DND-41 (cell line): ENCODE measurements around the gene ATP1B1.
"Not testable (repeated sequence)": the region's sequence is repeated elsewhere in the genome, so short reads cannot be mapped to it uniquely, and the experiment has no call there.

Source experiments
- ATAC-seq: fragments of 200-7000 bp; cut with Tn5 transposase; 3 replicates; pipeline ENCODE4 v1.9.1; 2021; ENCODE audit warnings: low read depth; ENCODE audit not compliant: insufficient read depth
- DNase-seq: peaks from one replicate; pipeline ENCODE4 v3.0.0-alpha.2; 2020
- H2AFZ ChIP-seq: 2 replicates; pipeline ENCODE4 v1.6.0; 2012; ENCODE audit warnings: low read depth, low read length
- H3K27ac ChIP-seq: 2 replicates; pipeline ENCODE4 v1.5.1; 2012; ENCODE audit warnings: low read length, inconsistent platforms
- H3K27me3 ChIP-seq: fragments of 200-600 bp; sonication (generic); 2 replicates; pipeline ENCODE4 v1.6.0; 2012; ENCODE audit warnings: low read length, mild to moderate bottlenecking, inconsistent platforms; ENCODE audit not compliant: insufficient read depth, poor library complexity
- H3K36me3 ChIP-seq: 2 replicates; pipeline ENCODE4 v1.5.1; 2012; ENCODE audit warnings: low read length, inconsistent platforms; ENCODE audit not compliant: insufficient read depth
- H3K4me1 ChIP-seq: 2 replicates; pipeline ENCODE4 v1.5.1; 2012; ENCODE audit warnings: mild to moderate bottlenecking, low read length; ENCODE audit not compliant: insufficient read depth
- H3K4me2 ChIP-seq: 2 replicates; pipeline ENCODE4 v1.6.0; 2012; ENCODE audit warnings: mild to moderate bottlenecking, moderate library complexity, low read length, inconsistent platforms; ENCODE audit not compliant: insufficient read depth
- H3K4me3 ChIP-seq, 2 experiments: fragments of 200-600 bp in 1 of 2; shearing (Covaris generic) in 1 of 2; 2 replicates each; pipeline ENCODE4 v1.5.1; 2012 to 2016; ENCODE audit warnings: inconsistent platforms in 2 of 2, low read length in 2 of 2, mild to moderate bottlenecking in 2 of 2, low read depth in 1 of 2, moderate library complexity in 1 of 2
- H3K79me2 ChIP-seq: 2 replicates; pipeline ENCODE4 v1.6.0; 2012; ENCODE audit warnings: low read length, inconsistent platforms; ENCODE audit not compliant: insufficient read depth
- H3K9ac ChIP-seq: 2 replicates; pipeline ENCODE4 v1.6.0; 2012; ENCODE audit warnings: low read depth, mild to moderate bottlenecking, inconsistent platforms, low read length, moderate library complexity
- H3K9me3 ChIP-seq: 2 replicates; pipeline ENCODE4 v1.5.1; 2012; ENCODE audit warnings: low read length, moderate library complexity, mild to moderate bottlenecking, inconsistent platforms; ENCODE audit not compliant: insufficient read depth, severe bottlenecking
- H4K20me1 ChIP-seq: 2 replicates; pipeline ENCODE4 v1.6.0; 2012; ENCODE audit warnings: low read length; ENCODE audit not compliant: insufficient read depth
- EZH2 ChIP-seq: IDR thresholded peaks from 3 replicates; pipeline ENCODE4 v1.6.1; 2012; ENCODE audit warnings: borderline replicate concordance, low read depth, mild to moderate bottlenecking, moderate library complexity, low read length, inconsistent platforms; ENCODE audit not compliant: severe bottlenecking
- TF ChIP-seq, protein P1 (sequence below): IDR thresholded peaks from 2 replicates; pipeline ENCODE4 v1.5.1; 2012; ENCODE audit warnings: borderline replicate concordance, low read length, moderate library complexity, mild to moderate bottlenecking; ENCODE audit not compliant: poor library complexity, severe bottlenecking; ENCODE audit errors: extremely low read depth

The ATP1B1 gene

DNA sequence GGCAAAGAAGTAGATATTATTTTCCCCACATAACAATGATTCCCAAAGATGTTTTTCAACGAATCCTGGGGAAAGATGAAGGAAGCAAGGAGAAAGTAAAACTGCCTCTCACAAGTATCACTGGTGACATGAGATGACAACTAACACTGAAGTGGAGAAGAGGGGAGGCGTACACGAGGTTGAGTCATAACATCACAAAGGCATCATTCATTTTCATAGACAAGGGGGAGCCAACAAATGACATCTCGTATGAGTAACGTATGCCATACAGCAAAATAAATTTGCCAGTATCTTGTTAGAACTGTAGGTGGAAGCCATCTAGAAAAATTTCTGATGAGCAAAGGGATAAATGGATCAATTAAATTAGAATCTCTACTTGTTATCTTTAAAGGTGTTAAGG lies 56.6 kb downstream of the ATP1B1 start:
- no peak for DNase-seq
- no peak for TF ChIP-seq EZH2
- TF ChIP-seq, protein P1, sequence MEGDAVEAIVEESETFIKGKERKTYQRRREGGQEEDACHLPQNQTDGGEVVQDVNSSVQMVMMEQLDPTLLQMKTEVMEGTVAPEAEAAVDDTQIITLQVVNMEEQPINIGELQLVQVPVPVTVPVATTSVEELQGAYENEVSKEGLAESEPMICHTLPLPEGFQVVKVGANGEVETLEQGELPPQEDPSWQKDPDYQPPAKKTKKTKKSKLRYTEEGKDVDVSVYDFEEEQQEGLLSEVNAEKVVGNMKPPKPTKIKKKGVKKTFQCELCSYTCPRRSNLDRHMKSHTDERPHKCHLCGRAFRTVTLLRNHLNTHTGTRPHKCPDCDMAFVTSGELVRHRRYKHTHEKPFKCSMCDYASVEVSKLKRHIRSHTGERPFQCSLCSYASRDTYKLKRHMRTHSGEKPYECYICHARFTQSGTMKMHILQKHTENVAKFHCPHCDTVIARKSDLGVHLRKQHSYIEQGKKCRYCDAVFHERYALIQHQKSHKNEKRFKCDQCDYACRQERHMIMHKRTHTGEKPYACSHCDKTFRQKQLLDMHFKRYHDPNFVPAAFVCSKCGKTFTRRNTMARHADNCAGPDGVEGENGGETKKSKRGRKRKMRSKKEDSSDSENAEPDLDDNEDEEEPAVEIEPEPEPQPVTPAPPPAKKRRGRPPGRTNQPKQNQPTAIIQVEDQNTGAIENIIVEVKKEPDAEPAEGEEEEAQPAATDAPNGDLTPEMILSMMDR: no peak
- H3K36me3 ChIP-seq: no peaks in the 10 kb centered on the region
- no peaks in the 10 kb centered on the region for H3K4me1 ChIP-seq
- H3K27ac ChIP-seq: no peak overlapping the region
- ATAC-seq: no peak
- H3K4me2 ChIP-seq: no peak overlapping the region
- no peaks in the 10 kb centered on the region for H3K79me2 ChIP-seq
- no peak overlapping the region for H2AFZ ChIP-seq
- H3K9me3 ChIP-seq: no peaks in the 10 kb centered on the region
- no peak overlapping the region for H3K4me3 ChIP-seq
- no peaks in the 10 kb centered on the region for H4K20me1 ChIP-seq
- no peak overlapping the region for H3K9ac ChIP-seq
- H3K27me3 ChIP-seq: no peaks in the 10 kb centered on the region

DNA sequence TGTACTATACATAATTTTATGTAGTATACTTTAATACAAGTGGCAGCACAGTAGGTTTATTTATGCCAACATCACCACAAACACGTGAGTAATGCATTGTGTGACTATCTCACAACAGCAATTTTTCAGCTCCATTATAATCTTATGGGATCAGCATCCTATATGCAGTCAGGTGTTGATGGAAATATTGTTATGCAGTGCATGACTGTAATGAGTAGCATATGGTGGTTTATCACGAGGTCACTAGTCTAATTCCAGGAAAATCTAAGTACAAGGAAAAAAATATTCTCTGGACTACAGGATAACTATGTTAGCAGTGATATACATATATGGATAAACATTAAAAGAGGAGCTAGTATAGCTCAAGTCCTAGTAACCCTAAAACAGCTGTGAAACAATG lies 69.0 kb downstream of the ATP1B1 start:
- H3K4me3 ChIP-seq: no peak overlapping the region
- no peak overlapping the region for H3K27ac ChIP-seq
- no peaks in the 10 kb centered on the region for H3K36me3 ChIP-seq
- no peaks in the 10 kb centered on the region for H4K20me1 ChIP-seq
- no peak for ATAC-seq
- no peaks in the 10 kb centered on the region for H3K4me1 ChIP-seq
- no peaks in the 10 kb centered on the region for H3K79me2 ChIP-seq
- TF ChIP-seq, protein P1: no peak
- H3K9me3 ChIP-seq: no peaks in the 10 kb centered on the region
- H2AFZ ChIP-seq: no peak overlapping the region
- no peak for DNase-seq
- no peak overlapping the region for H3K9ac ChIP-seq
- no peak overlapping the region for H3K4me2 ChIP-seq
- H3K27me3 ChIP-seq: no peaks in the 10 kb centered on the region

DNA sequence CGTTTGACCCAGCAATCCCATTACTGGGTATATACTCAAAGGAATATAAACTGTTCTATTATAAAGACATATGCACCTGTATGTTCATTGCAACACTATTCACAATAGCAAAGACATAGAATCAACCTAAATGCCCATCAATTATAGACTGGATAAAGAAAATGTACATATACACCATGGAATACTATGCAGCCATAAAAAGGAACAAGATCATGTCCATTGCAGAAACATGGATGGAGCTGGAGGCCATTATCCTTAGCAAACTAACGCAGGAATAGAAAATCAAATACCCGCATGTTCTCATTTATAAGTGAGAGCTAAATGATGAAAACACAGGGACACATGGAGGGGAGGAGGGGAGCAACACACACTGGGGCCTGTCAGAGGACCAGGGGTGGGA lies 72.9 kb downstream of the ATP1B1 start:
- H3K4me3 ChIP-seq, H3K4me1 ChIP-seq, DNase-seq, ATAC-seq, H2AFZ ChIP-seq, H3K79me2 ChIP-seq, H3K36me3 ChIP-seq, H3K27ac ChIP-seq, H4K20me1 ChIP-seq, H3K27me3 ChIP-seq, H3K9ac ChIP-seq, H3K9me3 ChIP-seq, H3K4me2 ChIP-seq: not testable (repeated sequence)

DNA sequence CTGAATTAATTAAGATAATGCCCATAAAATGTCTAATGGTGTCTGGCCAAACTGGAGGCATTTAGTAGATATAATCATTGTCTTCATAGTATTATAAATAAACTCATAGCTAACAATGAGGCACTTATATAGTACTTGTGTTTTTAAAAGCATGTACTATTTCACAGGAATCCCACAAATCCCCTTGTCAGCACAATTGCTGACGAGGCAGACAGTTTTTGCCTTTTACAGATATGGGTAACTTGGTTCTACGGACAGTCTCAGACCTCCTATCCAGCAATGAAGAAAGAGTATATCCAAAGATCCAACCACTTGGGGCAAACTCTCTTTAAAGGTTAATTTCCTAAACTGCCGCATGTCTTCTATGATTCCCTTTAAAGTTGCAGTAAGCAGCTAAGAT lies 73.7 kb downstream of the ATP1B1 start:
- DNase-seq: no peak
- no peak overlapping the region for H3K4me2 ChIP-seq
- no peak for ATAC-seq
- H3K36me3 ChIP-seq: no peaks in the 10 kb centered on the region
- H3K27ac ChIP-seq: no peak overlapping the region
- H3K4me3 ChIP-seq: no peak overlapping the region
- H3K27me3 ChIP-seq: no peaks in the 10 kb centered on the region
- no peak overlapping the region for H2AFZ ChIP-seq
- no peaks in the 10 kb centered on the region for H3K9me3 ChIP-seq
- no peaks in the 10 kb centered on the region for H3K4me1 ChIP-seq
- H4K20me1 ChIP-seq: no peaks in the 10 kb centered on the region
- H3K9ac ChIP-seq: no peak overlapping the region
- no peaks in the 10 kb centered on the region for H3K79me2 ChIP-seq
- TF ChIP-seq EZH2: no peak
- TF ChIP-seq, protein P1: no peak
